Measurements from ENCODE around the gene ACOXL.

Gene ACOXL

DNA sequence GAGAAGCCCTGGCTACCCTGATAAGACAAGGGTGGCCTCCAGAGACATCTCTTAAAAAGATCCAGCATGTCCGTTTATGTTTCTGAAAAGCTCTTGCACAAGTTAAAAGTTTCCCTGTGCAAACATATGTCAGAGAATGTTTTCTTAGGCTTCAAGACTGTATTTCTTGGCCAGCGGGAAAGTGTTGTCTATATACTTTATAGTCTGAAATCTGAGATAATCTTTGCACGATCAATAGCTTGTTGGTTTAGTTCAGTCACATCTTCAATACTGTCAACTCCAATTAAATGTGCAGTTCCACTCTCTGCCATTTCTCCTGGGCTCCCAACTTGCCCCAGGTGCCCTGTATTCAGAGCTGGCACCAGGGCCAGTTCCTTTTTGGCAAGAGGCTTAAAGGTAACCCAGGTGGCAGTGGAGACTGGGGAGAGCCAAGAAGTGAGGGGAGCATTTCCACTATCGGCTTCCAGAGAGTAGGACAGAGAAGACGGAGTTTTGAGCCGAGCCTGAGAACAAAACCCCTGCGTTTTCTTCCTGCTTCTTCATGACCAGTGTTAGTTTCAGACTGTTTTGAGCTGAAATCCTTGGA, 64.4 kb downstream of the ACOXL start:
- Histone ChIP-seq H3K18ac (ENCODE audit: low read depth in 1 of 2, low read length in 2 of 2) (no peak overlapping the region), H3K4me2 (ENCODE audit: low read length, poor library complexity, severe bottlenecking) (no peak overlapping the region), H3K36me3 (ENCODE audit: control insufficient read depth in 1 of 2, insufficient read depth in 2 of 2, low read depth in 1 of 2, low read length in 2 of 2) (no peaks in the 10 kb centered on the region)

DNA sequence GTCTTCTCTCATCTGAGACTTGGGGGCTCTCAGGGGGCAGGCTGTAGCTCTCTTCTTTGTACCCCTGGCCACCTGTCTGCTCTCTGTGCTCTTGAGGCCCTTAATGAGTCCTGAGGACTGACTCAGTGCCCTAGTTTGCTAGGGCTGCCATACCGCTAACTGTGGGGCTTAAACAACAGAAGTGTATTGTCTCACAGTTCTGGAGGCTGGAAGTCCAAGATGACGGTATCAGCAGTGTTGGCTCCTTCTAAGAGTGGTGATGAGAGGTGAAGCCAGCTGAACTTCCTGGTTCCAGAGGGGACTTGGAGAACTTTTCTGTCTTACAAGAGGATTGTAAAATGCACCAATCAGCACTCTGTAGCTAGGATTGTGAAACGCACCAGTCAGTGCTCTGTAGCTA, 67.0 kb downstream of the ACOXL start:
- H3K27me3 ChIP-seq (ENCODE audit: control insufficient read depth in 1 of 2, insufficient read depth in 1 of 2, low read length in 2 of 2) = peaks cover 49 to 88% of the 10 kb centered on the region in 2 experiments
- H2BK5ac ChIP-seq (ENCODE audit: low read depth, low read length, poor library complexity, severe bottlenecking) = no peak overlapping the region
- H3K4me1 ChIP-seq (ENCODE audit: control insufficient read depth, insufficient read depth, low read depth, low read length) = no peaks in the 10 kb centered on the region
- H2AK5ac ChIP-seq (ENCODE audit: low read length, severe bottlenecking) = no peak overlapping the region
- no peak overlapping the region for H2AFZ ChIP-seq (ENCODE audit: low read depth, low read length)
- no peak for DNase-seq
- H2BK12ac ChIP-seq (ENCODE audit: low read length in 2 of 2) = no peak overlapping the region
- no peaks in the 10 kb centered on the region for H3K79me1 ChIP-seq (replicated peaks; ENCODE audit: low read length, poor library complexity, severe bottlenecking)
- H3K4me3 ChIP-seq (ENCODE audit: insufficient read depth in 1 of 2, low read depth in 1 of 2, low read length in 2 of 2) = no peak overlapping the region
- no peak overlapping the region for H3K27ac ChIP-seq (ENCODE audit: low read length, poor library complexity, severe bottlenecking)
- WGBS = 98% methylated on average over 3 of the region's 3 CpGs
- no peaks in the 10 kb centered on the region for H3K36me3 ChIP-seq (ENCODE audit: control insufficient read depth in 1 of 2, insufficient read depth in 2 of 2, low read depth in 1 of 2, low read length in 2 of 2)
- H4K8ac ChIP-seq (ENCODE audit: low read length) = no peak overlapping the region
- H2BK15ac ChIP-seq (ENCODE audit: low read depth, poor library complexity, severe bottlenecking) = no peak overlapping the region
- no peak overlapping the region for H3K4ac ChIP-seq (ENCODE audit: low read depth in 1 of 2, low read length in 2 of 2)
- H4K91ac ChIP-seq (ENCODE audit: low read length) = no peak overlapping the region
- H3K18ac ChIP-seq (ENCODE audit: low read depth in 1 of 2, low read length in 2 of 2) = no peak overlapping the region
- no peak overlapping the region for H3K9ac ChIP-seq (ENCODE audit: low read length)
- no peak overlapping the region for H3K23ac ChIP-seq (ENCODE audit: low read length in 2 of 2)
- no peak overlapping the region for H2BK120ac ChIP-seq (ENCODE audit: low read depth, low read length)
- H3K4me2 ChIP-seq (ENCODE audit: low read length, poor library complexity, severe bottlenecking) = no peak overlapping the region
- H3K14ac ChIP-seq (ENCODE audit: low read length in 2 of 2) = no peak overlapping the region
- peaks cover 10% of the 10 kb centered on the region for H3K9me3 ChIP-seq (ENCODE audit: control insufficient read depth, low read length)

More for the DNA sequence above, 64.4 kb downstream of the ACOXL start:
- Histone ChIP-seq H3K9ac (ENCODE audit: low read length) (no peak overlapping the region), H2BK5ac (ENCODE audit: low read depth, low read length, poor library complexity, severe bottlenecking) (no peak overlapping the region), H4K91ac (ENCODE audit: low read length) (no peak overlapping the region), H3K27ac (ENCODE audit: low read length, poor library complexity, severe bottlenecking) (no peak overlapping the region), H4K8ac (ENCODE audit: low read length) (no peak overlapping the region), H2AFZ (ENCODE audit: low read depth, low read length) (no peak overlapping the region), H3K14ac (ENCODE audit: low read length in 2 of 2) (no peak overlapping the region), H3K4me3 (ENCODE audit: insufficient read depth in 1 of 2, low read depth in 1 of 2, low read length in 2 of 2) (no peak overlapping the region), H3K79me1 (replicated peaks; ENCODE audit: low read length, poor library complexity, severe bottlenecking) (no peaks in the 10 kb centered on the region), H2BK120ac (ENCODE audit: low read depth, low read length) (no peak overlapping the region), H3K4me1 (ENCODE audit: control insufficient read depth, insufficient read depth, low read depth, low read length) (no peaks in the 10 kb centered on the region), H2AK5ac (ENCODE audit: low read length, severe bottlenecking) (no peak overlapping the region), H3K23ac (ENCODE audit: low read length in 2 of 2) (no peak overlapping the region), H2BK15ac (ENCODE audit: low read depth, poor library complexity, severe bottlenecking) (no peak overlapping the region), H2BK12ac (ENCODE audit: low read length in 2 of 2) (no peak overlapping the region), H3K9me3 (ENCODE audit: control insufficient read depth, low read length) (peaks cover 9% of the 10 kb centered on the region), H3K27me3 (ENCODE audit: control insufficient read depth in 1 of 2, insufficient read depth in 1 of 2, low read length in 2 of 2) (peaks cover 68 to 97% of the 10 kb centered on the region in 2 experiments), H3K4ac (ENCODE audit: low read depth in 1 of 2, low read length in 2 of 2) (no peak overlapping the region)
- DNase-seq = no peak
- 73% methylated on average over 7 of the region's 7 CpGs for WGBS

DNA sequence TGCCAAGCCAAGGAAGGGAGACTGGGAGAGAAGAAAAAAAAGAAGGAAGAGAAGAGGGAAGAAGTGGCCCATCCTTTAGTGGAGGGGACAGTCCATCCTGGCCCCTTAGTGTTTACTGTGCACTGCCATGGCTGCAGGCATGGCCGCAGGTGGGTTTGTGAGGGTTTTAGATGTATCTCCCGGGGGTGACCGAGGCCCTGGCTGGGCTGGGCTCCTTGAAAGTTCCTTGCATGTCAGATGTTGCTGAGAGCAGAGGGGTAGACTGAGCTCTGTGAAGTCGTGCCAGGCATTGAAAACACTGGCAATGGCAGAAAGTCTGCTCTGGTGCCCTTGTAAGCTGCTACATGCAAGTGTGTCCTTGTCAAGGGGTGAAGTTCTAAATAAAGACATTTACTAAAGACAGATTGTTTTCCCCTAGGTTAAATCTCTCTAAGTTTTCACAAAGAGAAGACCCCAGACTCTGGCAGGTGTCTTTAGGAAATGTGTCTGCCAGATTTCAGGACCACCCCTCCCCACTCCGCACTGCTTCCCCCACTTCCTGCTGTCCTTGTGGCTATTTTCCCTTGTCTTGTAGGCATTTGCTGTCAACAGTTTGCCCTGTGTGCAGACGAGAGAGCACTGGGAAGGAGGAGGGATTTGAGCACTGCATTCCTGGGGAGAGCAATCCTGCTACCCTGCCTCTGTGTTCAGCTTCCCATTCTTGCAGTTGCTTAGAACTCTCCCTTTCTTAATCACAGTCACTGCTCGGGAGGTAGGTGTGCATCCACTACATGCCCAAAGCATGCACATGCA, 68.4 kb downstream of the ACOXL start:
- no peak overlapping the region for H3K18ac ChIP-seq (ENCODE audit: low read depth in 1 of 2, low read length in 2 of 2)
- H2AK5ac ChIP-seq (ENCODE audit: low read length, severe bottlenecking) = no peak overlapping the region
- no peak overlapping the region for H2BK15ac ChIP-seq (ENCODE audit: low read depth, poor library complexity, severe bottlenecking)
- H2BK120ac ChIP-seq (ENCODE audit: low read depth, low read length) = no peak overlapping the region
- H3K9ac ChIP-seq (ENCODE audit: low read length) = no peak overlapping the region
- no peak for DNase-seq
- H3K23ac ChIP-seq (ENCODE audit: low read length in 2 of 2) = no peak overlapping the region
- H2BK5ac ChIP-seq (ENCODE audit: low read depth, low read length, poor library complexity, severe bottlenecking) = no peak overlapping the region
- WGBS = 73% methylated on average over 7 of the region's 7 CpGs
- no peak overlapping the region for H4K91ac ChIP-seq (ENCODE audit: low read length)
- no peaks in the 10 kb centered on the region for H3K4me1 ChIP-seq (ENCODE audit: control insufficient read depth, insufficient read depth, low read depth, low read length)
- peaks cover 13% of the 10 kb centered on the region for H3K9me3 ChIP-seq (ENCODE audit: control insufficient read depth, low read length)
- no peak overlapping the region for H3K4ac ChIP-seq (ENCODE audit: low read depth in 1 of 2, low read length in 2 of 2)
- no peak overlapping the region for H4K8ac ChIP-seq (ENCODE audit: low read length)
- no peaks in the 10 kb centered on the region for H3K79me1 ChIP-seq (replicated peaks; ENCODE audit: low read length, poor library complexity, severe bottlenecking)
- no peak overlapping the region for H2AFZ ChIP-seq (ENCODE audit: low read depth, low read length)
- H3K27me3 ChIP-seq (ENCODE audit: control insufficient read depth in 1 of 2, insufficient read depth in 1 of 2, low read length in 2 of 2) = peaks cover 45 to 86% of the 10 kb centered on the region in 2 experiments
- no peak overlapping the region for H2BK12ac ChIP-seq (ENCODE audit: low read length in 2 of 2)
- no peak overlapping the region for H3K14ac ChIP-seq (ENCODE audit: low read length in 2 of 2)
- no peak overlapping the region for H3K27ac ChIP-seq (ENCODE audit: low read length, poor library complexity, severe bottlenecking)
- no peak overlapping the region for H3K4me3 ChIP-seq (ENCODE audit: insufficient read depth in 1 of 2, low read depth in 1 of 2, low read length in 2 of 2)
- no peak overlapping the region for H3K4me2 ChIP-seq (ENCODE audit: low read length, poor library complexity, severe bottlenecking)
- no peaks in the 10 kb centered on the region for H3K36me3 ChIP-seq (ENCODE audit: control insufficient read depth in 1 of 2, insufficient read depth in 2 of 2, low read depth in 1 of 2, low read length in 2 of 2)

DNA sequence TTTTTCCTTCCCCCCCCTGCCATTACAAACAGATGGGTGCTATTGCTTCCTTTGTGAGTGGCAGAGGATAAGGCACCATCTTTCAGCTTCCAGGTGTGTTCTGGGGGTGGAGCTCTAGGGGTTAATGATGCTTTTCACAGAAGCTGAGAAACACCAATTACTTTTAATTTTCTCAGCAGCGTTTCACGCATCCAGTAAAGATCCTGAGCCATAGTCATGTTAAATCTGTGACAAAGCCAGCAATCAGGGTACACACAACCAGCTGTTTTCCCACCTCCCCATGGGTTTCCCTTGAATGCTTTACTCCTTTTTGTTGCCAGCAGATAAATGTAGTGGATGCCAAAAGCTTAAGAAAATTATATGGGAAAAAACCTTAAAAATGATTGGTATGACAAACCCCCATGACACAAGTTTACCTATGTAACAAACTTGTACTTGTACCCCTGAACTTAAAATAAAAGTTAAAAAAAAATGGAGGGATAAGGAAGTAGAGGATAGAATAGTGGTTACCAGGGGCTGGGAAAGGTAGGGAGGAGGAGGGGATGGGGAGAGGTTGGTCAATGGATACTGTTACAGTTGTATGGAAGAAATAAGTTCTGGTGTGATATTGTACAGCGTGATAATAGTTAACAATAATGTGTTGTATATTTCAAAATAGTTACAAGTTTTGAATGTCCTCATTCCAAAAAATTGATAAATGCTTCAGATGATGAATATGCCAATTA, 70.0 kb downstream of the ACOXL start:
- Histone ChIP-seq H4K91ac (ENCODE audit: low read length) (no peak overlapping the region), H3K4me2 (ENCODE audit: low read length, poor library complexity, severe bottlenecking) (no peak overlapping the region), H3K79me1 (replicated peaks; ENCODE audit: low read length, poor library complexity, severe bottlenecking) (no peaks in the 10 kb centered on the region), H3K4me1 (ENCODE audit: control insufficient read depth, insufficient read depth, low read depth, low read length) (peaks cover under 1% of the 10 kb centered on the region), H3K9me3 (ENCODE audit: control insufficient read depth, low read length) (peaks cover 13% of the 10 kb centered on the region), H3K9ac (ENCODE audit: low read length) (no peak overlapping the region), H3K4me3 (ENCODE audit: insufficient read depth in 1 of 2, low read depth in 1 of 2, low read length in 2 of 2) (no peak overlapping the region), H2AFZ (ENCODE audit: low read depth, low read length) (no peak overlapping the region), H2BK120ac (ENCODE audit: low read depth, low read length) (no peak overlapping the region), H3K27ac (ENCODE audit: low read length, poor library complexity, severe bottlenecking) (no peak overlapping the region), H3K36me3 (ENCODE audit: control insufficient read depth in 1 of 2, insufficient read depth in 2 of 2, low read depth in 1 of 2, low read length in 2 of 2) (peaks cover 0 to 4% of the 10 kb centered on the region in 2 experiments), H3K14ac (ENCODE audit: low read length in 2 of 2) (no peak overlapping the region), H2BK15ac (ENCODE audit: low read depth, poor library complexity, severe bottlenecking) (no peak overlapping the region), H2BK12ac (ENCODE audit: low read length in 2 of 2) (no peak overlapping the region), H3K18ac (ENCODE audit: low read depth in 1 of 2, low read length in 2 of 2) (no peak overlapping the region), H3K23ac (ENCODE audit: low read length in 2 of 2) (no peak overlapping the region), H4K8ac (ENCODE audit: low read length) (no peak overlapping the region), H3K27me3 (ENCODE audit: control insufficient read depth in 1 of 2, insufficient read depth in 1 of 2, low read length in 2 of 2) (peaks cover 51 to 80% of the 10 kb centered on the region in 2 experiments), H2AK5ac (ENCODE audit: low read length, severe bottlenecking) (no peak overlapping the region), H3K4ac (ENCODE audit: low read depth in 1 of 2, low read length in 2 of 2) (no peak overlapping the region), H2BK5ac (ENCODE audit: low read depth, low read length, poor library complexity, severe bottlenecking) (no peak overlapping the region)
- WGBS = 85% methylated on average over 2 of the region's 3 CpGs
- no peak for DNase-seq

Measured in mesenchymal stem cell (in vitro differentiated cells and primary cell).